Type B pancreatic cell (in vitro differentiated cells): ENCODE data around the gene MRC2. TPM values are rescaled to one million over a fixed set of nuclear protein-coding genes. Genes with fewer than 3 reads are reported as not detected.

Source experiments
- DNase-seq: peaks from one replicate; pipeline ENCODE4 v3.0.0; 2021; ENCODE audit warnings: mixed read lengths; ENCODE audit not compliant: unreplicated experiment; ENCODE audit errors: extremely low spot score
- H3K27ac Mint-ChIP-seq: 2 replicates; pipeline ENCODE4 v1.8.0; 2021; ENCODE audit warnings: mild to moderate bottlenecking, mixed read lengths
- H3K27me3 Mint-ChIP-seq: 2 replicates; pipeline ENCODE4 v1.8.0; 2021; ENCODE audit warnings: mixed read lengths
- H3K36me3 Mint-ChIP-seq: 2 replicates; pipeline ENCODE4 v1.8.0; 2021; ENCODE audit warnings: mixed read lengths
- H3K4me1 Mint-ChIP-seq: one replicate; pipeline ENCODE4 v1.8.0; 2021; ENCODE audit warnings: mixed read lengths; ENCODE audit not compliant: unreplicated experiment
- H3K4me3 Mint-ChIP-seq: 2 replicates; pipeline ENCODE4 v1.8.0; 2021; ENCODE audit warnings: mild to moderate bottlenecking, mixed read lengths
- H3K9me3 Mint-ChIP-seq: 2 replicates; pipeline ENCODE4 v1.8.0; 2021; ENCODE audit warnings: mixed read lengths
- CTCF ChIP-seq: fragments of 200-600 bp; sonication (generic); conservative IDR thresholded peaks from 2 replicates; pipeline ENCODE4 v1.5.0; 2021; ENCODE audit warnings: antibody characterized with exemption, mild to moderate bottlenecking
- total RNA-seq: library from RNA; stranded (reverse); gene quantifications from 2 replicates; pipeline ENCODE4 v1.2.1, GENCODE V29; 2021; ENCODE audit warnings: low replicate concordance

MRC2 gene
- total RNA-seq, 1 donor from 2014 or later = 52.7 TPM

- Mint-ChIP-seq H3K9me3 (no peaks in the 10 kb centered on the region), H3K4me1 (no peaks in the 10 kb centered on the region), H3K4me3 (no peak overlapping the region), H3K27ac (no peak overlapping the region), H3K36me3 (peaks cover 4% of the 10 kb centered on the region), H3K27me3 (no peaks in the 10 kb centered on the region)
- no peak for TF ChIP-seq CTCF
- no peak for DNase-seq
Observed at GRCh38 chr17:62681061-62681938, 53.8 kb downstream of the MRC2 start.

GRCh38 chr17:62681939-62682381 is 54.5 kb downstream of the MRC2 start:
- no peaks in the 10 kb centered on the region for H3K4me1 Mint-ChIP-seq
- no peaks in the 10 kb centered on the region for H3K27me3 Mint-ChIP-seq
- no peaks in the 10 kb centered on the region for H3K9me3 Mint-ChIP-seq
- peaks cover 4% of the 10 kb centered on the region for H3K36me3 Mint-ChIP-seq
- no peak for DNase-seq
- H3K4me3 Mint-ChIP-seq = no peak overlapping the region
- no peak for TF ChIP-seq CTCF
- no peak overlapping the region for H3K27ac Mint-ChIP-seq

GRCh38 chr17:62684179-62684578 is 56.7 kb downstream of the MRC2 start:
- no peak overlapping the region for H3K27ac Mint-ChIP-seq
- H3K9me3 Mint-ChIP-seq = no peaks in the 10 kb centered on the region
- H3K4me3 Mint-ChIP-seq = no peak overlapping the region
- no peaks in the 10 kb centered on the region for H3K4me1 Mint-ChIP-seq
- peaks cover 4% of the 10 kb centered on the region for H3K36me3 Mint-ChIP-seq
- no peak for TF ChIP-seq CTCF
- DNase-seq = no peak
- H3K27me3 Mint-ChIP-seq = no peaks in the 10 kb centered on the region

- TF ChIP-seq CTCF = no peak
- no peak for DNase-seq
- Mint-ChIP-seq H3K9me3 (no peaks in the 10 kb centered on the region), H3K27me3 (no peaks in the 10 kb centered on the region), H3K27ac (no peak overlapping the region), H3K36me3 (peaks cover 4% of the 10 kb centered on the region), H3K4me1 (no peaks in the 10 kb centered on the region), H3K4me3 (no peak overlapping the region)
Observed at GRCh38 chr17:62687997-62688396, 60.5 kb downstream of the MRC2 start.

- H3K27me3 Mint-ChIP-seq = no peaks in the 10 kb centered on the region
- no peak for DNase-seq
- H3K4me3 Mint-ChIP-seq = no peak overlapping the region
- peaks cover 3% of the 10 kb centered on the region for H3K4me1 Mint-ChIP-seq
- no peak overlapping the region for H3K27ac Mint-ChIP-seq
- TF ChIP-seq CTCF = no peak
- H3K36me3 Mint-ChIP-seq = peaks cover 4% of the 10 kb centered on the region
- no peaks in the 10 kb centered on the region for H3K9me3 Mint-ChIP-seq
Observed at GRCh38 chr17:62688398-62689160, 61.1 kb downstream of the MRC2 start.
